SIG-M5 (cell line): ENCODE data around the gene OR2T33.
"Not testable (repeated sequence)": the region's sequence is repeated elsewhere in the genome, so short reads cannot be mapped to it uniquely, and the experiment has no call there.

Experiments used
- DNase-seq: peaks from one replicate; lab custom pipeline; 2025; lab: John Stamatoyannopoulos, UW

OR2T33 gene

GRCh38 chr1:248277876-248278275, at the start of gene OR2T33:
OR2T33 (minus strand) TSS chr1:248277976; CDS start chr1:248273814, 4,162 bp downstream.
- no peak for DNase-seq

GRCh38 chr1:248324468-248324867, 46.7 kb upstream of the OR2T33 start, which contains the start of gene OR2M7:
OR2M7 (minus strand) TSS chr1:248324568; CDS start chr1:248324568, 0 bp downstream.
- no peak for DNase-seq

GRCh38 chr1:248316796-248317195, 39.0 kb upstream of the OR2T33 start:
- DNase-seq: no peak

- not testable (repeated sequence) for DNase-seq
Measured at GRCh38 chr1:248306740-248307139, 29.0 kb upstream of the OR2T33 start.

GRCh38 chr1:248306103-248306502, 28.3 kb upstream of the OR2T33 start:
- DNase-seq: no peak

GRCh38 chr1:248305672-248306071, 27.9 kb upstream of the OR2T33 start:
- DNase-seq: not testable (repeated sequence)

GRCh38 chr1:248303324-248303723, 25.5 kb upstream of the OR2T33 start, which contains the start of gene OR2T12:
OR2T12 (minus strand) TSS chr1:248303424; CDS start chr1:248295578, 7,846 bp downstream.
- no peak for DNase-seq

GRCh38 chr1:248288391-248288790, 10.6 kb upstream of the OR2T33 start:
- DNase-seq: no peak

- not testable (repeated sequence) for DNase-seq
Measured at GRCh38 chr1:248273225-248273624, 4.6 kb downstream of the OR2T33 start.

GRCh38 chr1:248268178-248268577, 9.6 kb downstream of the OR2T33 start:
- no peak for DNase-seq

- DNase-seq: not testable (repeated sequence)
Measured at GRCh38 chr1:248259309-248259708, 18.5 kb downstream of the OR2T33 start.

- DNase-seq: no peak
Measured at GRCh38 chr1:248243204-248243603, 34.6 kb downstream of the OR2T33 start.

GRCh38 chr1:248239478-248239877, 38.3 kb downstream of the OR2T33 start:
- no peak for DNase-seq

GRCh38 chr1:248231117-248231516, 46.7 kb downstream of the OR2T33 start, which contains the start of gene OR2M4:
OR2M4 (plus strand) TSS chr1:248231417; CDS start chr1:248238929, 7,512 bp downstream.
- DNase-seq: no peak

GRCh38 chr1:248229360-248229908, 48.3 kb downstream of the OR2T33 start:
- no peak for DNase-seq

GRCh38 chr1:248225537-248225936, 52.2 kb downstream of the OR2T33 start:
- no peak for DNase-seq
